Mesenchymal stem cell (in vitro differentiated cells and primary cell): ENCODE data around the gene FOXK1.

Experiments used
- DNase-seq: peaks from one replicate; pipeline ENCODE4 v3.0.0-alpha.2; 2013
- H2AFZ ChIP-seq: one replicate; pipeline ENCODE4 v1.6.1; 2013; ENCODE audit warnings: low read depth, mild to moderate bottlenecking, control low read depth, inconsistent platforms, low read length, moderate library complexity
- H2AK5ac ChIP-seq: 2 replicates; pipeline ENCODE4 v1.6.1; 2013; ENCODE audit warnings: low read length, moderate library complexity, mild to moderate bottlenecking, inconsistent platforms; ENCODE audit not compliant: severe bottlenecking
- H2BK120ac ChIP-seq: one replicate; pipeline ENCODE4 v1.6.1; 2013; ENCODE audit warnings: low read depth, mild to moderate bottlenecking, inconsistent platforms, low read length, moderate library complexity
- H2BK12ac ChIP-seq, 2 experiments: one replicate each; pipeline ENCODE4 v1.6.1; 2013; ENCODE audit warnings: inconsistent platforms in 2 of 2, low read length in 2 of 2, mild to moderate bottlenecking in 2 of 2, moderate library complexity in 2 of 2, control low read depth in 1 of 2
- H2BK15ac ChIP-seq: one replicate; pipeline ENCODE4 v1.6.1; 2013; ENCODE audit warnings: mild to moderate bottlenecking, low read depth, inconsistent platforms; ENCODE audit not compliant: poor library complexity, severe bottlenecking
- H2BK5ac ChIP-seq: 2 replicates; pipeline ENCODE4 v1.6.1; 2013; ENCODE audit warnings: low read depth, mild to moderate bottlenecking, low read length, control low read depth, inconsistent platforms; ENCODE audit not compliant: poor library complexity, severe bottlenecking
- H3K14ac ChIP-seq, 2 experiments: one replicate each; pipeline ENCODE4 v1.6.1; 2013; ENCODE audit warnings: inconsistent platforms in 2 of 2, low read length in 2 of 2, control low read depth in 1 of 2, mild to moderate bottlenecking in 1 of 2, moderate library complexity in 1 of 2
- H3K18ac ChIP-seq, 2 experiments: one replicate each; pipeline ENCODE4 v1.6.1; 2013; ENCODE audit warnings: inconsistent platforms in 2 of 2, low read length in 2 of 2, control low read depth in 1 of 2, low read depth in 1 of 2, mild to moderate bottlenecking in 1 of 2
- H3K23ac ChIP-seq, 2 experiments: one replicate each; pipeline ENCODE4 v1.6.1; 2013; ENCODE audit warnings: inconsistent platforms in 2 of 2, low read length in 2 of 2, mild to moderate bottlenecking in 2 of 2, moderate library complexity in 2 of 2, control low read depth in 1 of 2
- H3K27ac ChIP-seq: 2 replicates; pipeline ENCODE4 v1.5.1; 2013; ENCODE audit warnings: mild to moderate bottlenecking, moderate library complexity, low read length, control low read depth, inconsistent platforms; ENCODE audit not compliant: poor library complexity, severe bottlenecking
- H3K27me3 ChIP-seq, 2 experiments: 2 replicates each; pipeline versions ENCODE4 v1.6.1 to v1.7.0; 2013; ENCODE audit warnings: low read length in 2 of 2, mild to moderate bottlenecking in 2 of 2, moderate library complexity in 2 of 2, control low read depth in 1 of 2, inconsistent platforms in 1 of 2; ENCODE audit not compliant: control insufficient read depth in 1 of 2, insufficient read depth in 1 of 2
- H3K36me3 ChIP-seq, 2 experiments: 2 replicates each; pipeline versions ENCODE4 v1.6.1 to v1.7.0; 2013; ENCODE audit warnings: low read length in 2 of 2, control low read depth in 1 of 2, inconsistent platforms in 1 of 2, low read depth in 1 of 2, mild to moderate bottlenecking in 1 of 2; ENCODE audit not compliant: insufficient read depth in 2 of 2, control insufficient read depth in 1 of 2
- H3K4ac ChIP-seq, 2 experiments: one replicate each; pipeline ENCODE4 v1.6.1; 2013; ENCODE audit warnings: inconsistent platforms in 2 of 2, low read length in 2 of 2, mild to moderate bottlenecking in 2 of 2, moderate library complexity in 2 of 2, control low read depth in 1 of 2, low read depth in 1 of 2
- H3K4me1 ChIP-seq: 2 replicates; pipeline ENCODE4 v1.6.1; 2013; ENCODE audit warnings: low read depth, low read length, control low read depth; ENCODE audit not compliant: control insufficient read depth, insufficient read depth
- H3K4me2 ChIP-seq: 2 replicates; pipeline ENCODE4 v1.6.1; 2013; ENCODE audit warnings: low read length, mild to moderate bottlenecking, inconsistent platforms; ENCODE audit not compliant: poor library complexity, severe bottlenecking
- H3K4me3 ChIP-seq, 2 experiments: 2 replicates each; pipeline versions ENCODE4 v1.5.1 to v1.7.0; 2013; ENCODE audit warnings: low read length in 2 of 2, mild to moderate bottlenecking in 2 of 2, control low read depth in 1 of 2, low read depth in 1 of 2; ENCODE audit not compliant: insufficient read depth in 1 of 2
- H3K79me1 ChIP-seq: replicated peaks from 2 replicates; pipeline ENCODE4 v1.6.1; 2013; ENCODE audit warnings: mild to moderate bottlenecking, control low read depth, low read length, inconsistent platforms; ENCODE audit not compliant: poor library complexity, severe bottlenecking
- H3K9ac ChIP-seq: 2 replicates; pipeline ENCODE4 v1.7.0; 2013; ENCODE audit warnings: mild to moderate bottlenecking, low read length, moderate library complexity
- H3K9me3 ChIP-seq: 2 replicates; pipeline ENCODE4 v1.7.0; 2013; ENCODE audit warnings: mild to moderate bottlenecking, low read length; ENCODE audit not compliant: control insufficient read depth
- H4K8ac ChIP-seq: one replicate; pipeline ENCODE4 v1.6.1; 2013; ENCODE audit warnings: inconsistent platforms, mild to moderate bottlenecking, low read length, moderate library complexity
- H4K91ac ChIP-seq: one replicate; pipeline ENCODE4 v1.6.1; 2013; ENCODE audit warnings: mild to moderate bottlenecking, low read length, inconsistent platforms
- WGBS: methylation state at CpG from one replicate; pipeline ENCODE4 v1.1.7; 2013; ENCODE audit warnings: mixed read lengths; 5-methylcytosine and 5-hydroxymethylcytosine counted together

Gene FOXK1

GRCh38 chr7:4758111-4758510 is 76.0 kb downstream of the FOXK1 start:
- Histone ChIP-seq H3K27ac (no peak overlapping the region), H3K36me3 (peaks cover 88 to 92% of the 10 kb centered on the region in 2 experiments), H3K14ac (no peak overlapping the region), H3K79me1 (peaks cover 69% of the 10 kb centered on the region), H2AK5ac (no peak overlapping the region), H3K23ac (no peak overlapping the region), H3K4me1 (peaks cover 8% of the 10 kb centered on the region), H3K4me2 (no peak overlapping the region), H3K4ac (no peak overlapping the region), H2BK120ac (no peak overlapping the region), H2BK15ac (no peak overlapping the region), H3K9ac (no peak overlapping the region), H4K8ac (no peak overlapping the region), H3K9me3 (no peaks in the 10 kb centered on the region), H3K18ac (no peak overlapping the region), H4K91ac (no peak overlapping the region), H2BK5ac (no peak overlapping the region), H2BK12ac (no peak overlapping the region), H2AFZ (no peak overlapping the region), H3K27me3 (no peaks in the 10 kb centered on the region), H3K4me3 (no peak overlapping the region)
- WGBS: 97% methylated on average over 19 of the region's 19 CpGs
- DNase-seq: no peak

GRCh38 chr7:4758791-4759190 is 76.7 kb downstream of the FOXK1 start:
- Histone ChIP-seq H3K9ac (no peak overlapping the region), H2BK15ac (no peak overlapping the region), H3K9me3 (no peaks in the 10 kb centered on the region), H3K27ac (no peak overlapping the region), H2AK5ac (no peak overlapping the region), H2AFZ (no peak overlapping the region), H3K14ac (no peak overlapping the region), H3K27me3 (no peaks in the 10 kb centered on the region), H4K91ac (no peak overlapping the region), H3K4me1 (peaks cover 4% of the 10 kb centered on the region), H3K4me2 (no peak overlapping the region), H3K23ac (no peak overlapping the region), H3K79me1 (peaks cover 69% of the 10 kb centered on the region), H2BK5ac (no peak overlapping the region), H2BK120ac (no peak overlapping the region), H4K8ac (no peak overlapping the region), H2BK12ac (no peak overlapping the region), H3K4me3 (no peak overlapping the region), H3K4ac (no peak overlapping the region), H3K36me3 (peaks cover 92 to 93% of the 10 kb centered on the region in 2 experiments), H3K18ac (no peak overlapping the region)
- 96% methylated on average over 29 of the region's 29 CpGs for WGBS
- no peak for DNase-seq

- H3K27me3 ChIP-seq: no peaks in the 10 kb centered on the region
- 98% methylated on average over 40 of the region's 40 CpGs for WGBS
Measured at GRCh38 chr7:4759211-4759610, 77.1 kb downstream of the FOXK1 start.

GRCh38 chr7:4760952-4761351 is 78.9 kb downstream of the FOXK1 start:
- Histone ChIP-seq H3K4ac (no peak overlapping the region), H4K8ac (no peak overlapping the region), H2BK120ac (no peak overlapping the region), H3K4me3 (no peak overlapping the region), H2AFZ (no peak overlapping the region), H3K23ac (no peak overlapping the region), H3K27ac (no peak overlapping the region), H3K36me3 (peaks cover 94 to 95% of the 10 kb centered on the region in 2 experiments), H2BK15ac (no peak overlapping the region), H3K79me1 (peaks cover 76% of the 10 kb centered on the region), H3K4me1 (no peaks in the 10 kb centered on the region), H2BK12ac (no peak overlapping the region), H3K9me3 (no peaks in the 10 kb centered on the region), H3K9ac (no peak overlapping the region), H3K4me2 (no peak overlapping the region), H3K18ac (no peak overlapping the region), H2AK5ac (no peak overlapping the region), H3K27me3 (no peaks in the 10 kb centered on the region), H3K14ac (no peak overlapping the region), H2BK5ac (no peak overlapping the region), H4K91ac (no peak overlapping the region)
- DNase-seq: no peak
- WGBS: 98% methylated on average over 26 of the region's 26 CpGs

More at GRCh38 chr7:4759211-4759610, 77.1 kb downstream of the FOXK1 start:
- no peak for DNase-seq
- Histone ChIP-seq H3K79me1 (peaks cover 71% of the 10 kb centered on the region), H3K36me3 (peaks cover 92 to 95% of the 10 kb centered on the region in 2 experiments), H3K23ac (no peak overlapping the region), H3K27ac (no peak overlapping the region), H4K91ac (peak overlapping the region; percentile 54), H2AFZ (no peak overlapping the region), H2AK5ac (no peak overlapping the region), H3K9me3 (no peaks in the 10 kb centered on the region), H2BK120ac (no peak overlapping the region), H2BK5ac (no peak overlapping the region), H3K4me2 (no peak overlapping the region), H2BK12ac (no peak overlapping the region), H3K14ac (no peak overlapping the region), H2BK15ac (no peak overlapping the region), H3K9ac (no peak overlapping the region), H3K4me1 (peaks cover under 1% of the 10 kb centered on the region), H3K4ac (no peak overlapping the region), H3K4me3 (no peak overlapping the region), H3K18ac (peak overlapping the region in 1 of 2 experiments; percentile 7), H4K8ac (peak overlapping the region; percentile 14)
